Osteocyte (in vitro differentiated cells): Measurements from ENCODE around the gene TPRG1. TPM values are rescaled to one million over a fixed set of nuclear protein-coding genes. Genes with fewer than 3 reads are reported as not detected.
A peak's percentile ranks its signal among the peaks of the same experiment; 100 is the strongest.

ENCODE experiments used
- DNase-seq: peaks from one replicate; pipeline ENCODE4 v3.0.0; 2021; ENCODE audit warnings: mixed read lengths; ENCODE audit not compliant: unreplicated experiment; ENCODE audit errors: extremely low spot score
- H3K27ac Mint-ChIP-seq: one replicate; pipeline ENCODE4 v1.8.0; 2021; ENCODE audit warnings: mild to moderate bottlenecking, mixed read lengths; ENCODE audit not compliant: unreplicated experiment
- H3K27me3 Mint-ChIP-seq: one replicate; pipeline ENCODE4 v1.8.0; 2021; ENCODE audit warnings: mixed read lengths; ENCODE audit not compliant: unreplicated experiment
- H3K36me3 Mint-ChIP-seq: one replicate; pipeline ENCODE4 v1.8.0; 2021; ENCODE audit warnings: mixed read lengths; ENCODE audit not compliant: unreplicated experiment
- H3K4me1 Mint-ChIP-seq: one replicate; pipeline ENCODE4 v1.8.0; 2021; ENCODE audit warnings: mixed read lengths; ENCODE audit not compliant: unreplicated experiment
- H3K4me3 Mint-ChIP-seq: one replicate; pipeline ENCODE4 v1.8.0; 2021; ENCODE audit warnings: mild to moderate bottlenecking, moderate library complexity, mixed read lengths; ENCODE audit not compliant: unreplicated experiment
- H3K9me3 Mint-ChIP-seq: one replicate; pipeline ENCODE4 v1.8.0; 2021; ENCODE audit warnings: mixed read lengths; ENCODE audit not compliant: unreplicated experiment
- total RNA-seq: library from RNA; stranded (reverse); gene quantifications from 2 replicates; pipeline ENCODE4 v1.2.1, GENCODE V29; 2021
- TF ChIP-seq, protein P1 (sequence below): fragments of 200-600 bp; sonication (generic); IDR thresholded peaks from 2 replicates; pipeline ENCODE4 v1.5.0; 2021; ENCODE audit warnings: antibody characterized with exemption, mild to moderate bottlenecking, moderate library complexity

Gene TPRG1
- total RNA-seq, 1 donor from 2014 or later: 0.46 TPM

DNA sequence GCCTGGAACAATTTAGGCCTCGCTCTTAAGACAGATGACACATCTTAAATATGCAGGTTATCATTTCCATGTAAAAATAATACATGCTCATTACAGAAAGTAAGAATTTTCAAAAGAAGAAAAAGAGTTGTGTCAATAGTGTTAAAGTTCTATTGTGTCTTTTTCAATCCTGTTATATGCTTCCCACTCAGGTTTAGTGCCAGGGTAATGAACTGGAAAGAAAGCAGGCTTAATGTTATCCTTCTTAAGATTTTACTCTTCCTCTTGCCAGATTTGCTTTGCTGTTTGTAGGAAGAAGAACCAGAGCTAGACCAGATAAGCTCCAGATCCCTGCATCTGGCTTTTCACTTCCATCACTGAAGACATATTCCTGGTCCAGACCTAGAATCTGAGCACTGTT is 128.6 kb downstream of the TPRG1 start:
- peaks cover 3% of the 10 kb centered on the region for H3K36me3 Mint-ChIP-seq
- no peaks in the 10 kb centered on the region for H3K27me3 Mint-ChIP-seq
- H3K27ac Mint-ChIP-seq: no peak overlapping the region
- no peak for DNase-seq
- H3K4me1 Mint-ChIP-seq: peaks cover 59% of the 10 kb centered on the region
- H3K9me3 Mint-ChIP-seq: no peaks in the 10 kb centered on the region
- TF ChIP-seq, protein P1, sequence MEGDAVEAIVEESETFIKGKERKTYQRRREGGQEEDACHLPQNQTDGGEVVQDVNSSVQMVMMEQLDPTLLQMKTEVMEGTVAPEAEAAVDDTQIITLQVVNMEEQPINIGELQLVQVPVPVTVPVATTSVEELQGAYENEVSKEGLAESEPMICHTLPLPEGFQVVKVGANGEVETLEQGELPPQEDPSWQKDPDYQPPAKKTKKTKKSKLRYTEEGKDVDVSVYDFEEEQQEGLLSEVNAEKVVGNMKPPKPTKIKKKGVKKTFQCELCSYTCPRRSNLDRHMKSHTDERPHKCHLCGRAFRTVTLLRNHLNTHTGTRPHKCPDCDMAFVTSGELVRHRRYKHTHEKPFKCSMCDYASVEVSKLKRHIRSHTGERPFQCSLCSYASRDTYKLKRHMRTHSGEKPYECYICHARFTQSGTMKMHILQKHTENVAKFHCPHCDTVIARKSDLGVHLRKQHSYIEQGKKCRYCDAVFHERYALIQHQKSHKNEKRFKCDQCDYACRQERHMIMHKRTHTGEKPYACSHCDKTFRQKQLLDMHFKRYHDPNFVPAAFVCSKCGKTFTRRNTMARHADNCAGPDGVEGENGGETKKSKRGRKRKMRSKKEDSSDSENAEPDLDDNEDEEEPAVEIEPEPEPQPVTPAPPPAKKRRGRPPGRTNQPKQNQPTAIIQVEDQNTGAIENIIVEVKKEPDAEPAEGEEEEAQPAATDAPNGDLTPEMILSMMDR: no peak
- H3K4me3 Mint-ChIP-seq: no peak overlapping the region

DNA sequence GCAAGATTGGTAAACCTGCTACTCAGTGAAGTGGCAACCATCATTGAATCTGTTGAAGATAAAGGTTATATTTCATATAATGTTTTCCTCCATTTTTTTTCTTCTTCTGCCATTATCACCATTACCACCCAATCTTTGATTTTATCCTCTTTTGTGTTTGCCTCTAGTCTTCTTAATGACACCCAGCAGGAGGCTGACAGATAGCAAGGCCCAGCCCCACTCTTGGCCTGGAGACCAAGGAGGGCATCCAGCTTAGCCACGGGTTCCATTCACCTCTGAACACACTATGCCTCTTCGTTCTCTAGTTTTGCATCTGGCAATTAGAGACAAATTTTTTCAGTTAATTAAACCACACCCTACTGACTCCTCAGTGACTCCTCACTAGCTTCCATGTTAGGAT is 129.7 kb downstream of the TPRG1 start:
- TF ChIP-seq, protein P1: no peak
- no peak overlapping the region for H3K27ac Mint-ChIP-seq
- no peak overlapping the region for H3K4me3 Mint-ChIP-seq
- no peaks in the 10 kb centered on the region for H3K27me3 Mint-ChIP-seq
- H3K9me3 Mint-ChIP-seq: no peaks in the 10 kb centered on the region
- peaks cover 67% of the 10 kb centered on the region for H3K4me1 Mint-ChIP-seq
- H3K36me3 Mint-ChIP-seq: peaks cover 3% of the 10 kb centered on the region
- no peak for DNase-seq

DNA sequence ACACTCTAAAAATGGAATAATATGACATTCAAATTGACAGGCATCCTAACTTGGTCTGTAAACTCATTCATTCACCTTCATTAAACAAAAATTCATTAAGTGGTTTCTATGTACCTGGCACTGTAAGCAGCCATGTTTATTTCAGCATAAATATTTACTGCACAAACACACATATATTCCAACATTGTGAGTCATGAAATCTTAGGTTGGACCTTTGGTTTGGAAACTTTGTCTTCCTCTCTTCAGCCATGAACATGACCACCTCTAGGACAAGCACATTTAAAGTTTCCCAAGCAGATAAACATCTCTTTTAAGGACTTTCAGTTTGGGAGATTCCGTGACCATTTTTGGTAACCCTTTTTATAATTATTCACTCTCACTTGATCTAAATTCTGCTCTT is 131.8 kb downstream of the TPRG1 start:
- Mint-ChIP-seq H3K9me3 (no peaks in the 10 kb centered on the region), H3K4me3 (no peak overlapping the region), H3K36me3 (peaks cover 2% of the 10 kb centered on the region), H3K27ac (peak overlapping the region; percentile 95), H3K27me3 (no peaks in the 10 kb centered on the region), H3K4me1 (peaks cover 62% of the 10 kb centered on the region)
- TF ChIP-seq, protein P1: no peak
- DNase-seq: no peak

DNA sequence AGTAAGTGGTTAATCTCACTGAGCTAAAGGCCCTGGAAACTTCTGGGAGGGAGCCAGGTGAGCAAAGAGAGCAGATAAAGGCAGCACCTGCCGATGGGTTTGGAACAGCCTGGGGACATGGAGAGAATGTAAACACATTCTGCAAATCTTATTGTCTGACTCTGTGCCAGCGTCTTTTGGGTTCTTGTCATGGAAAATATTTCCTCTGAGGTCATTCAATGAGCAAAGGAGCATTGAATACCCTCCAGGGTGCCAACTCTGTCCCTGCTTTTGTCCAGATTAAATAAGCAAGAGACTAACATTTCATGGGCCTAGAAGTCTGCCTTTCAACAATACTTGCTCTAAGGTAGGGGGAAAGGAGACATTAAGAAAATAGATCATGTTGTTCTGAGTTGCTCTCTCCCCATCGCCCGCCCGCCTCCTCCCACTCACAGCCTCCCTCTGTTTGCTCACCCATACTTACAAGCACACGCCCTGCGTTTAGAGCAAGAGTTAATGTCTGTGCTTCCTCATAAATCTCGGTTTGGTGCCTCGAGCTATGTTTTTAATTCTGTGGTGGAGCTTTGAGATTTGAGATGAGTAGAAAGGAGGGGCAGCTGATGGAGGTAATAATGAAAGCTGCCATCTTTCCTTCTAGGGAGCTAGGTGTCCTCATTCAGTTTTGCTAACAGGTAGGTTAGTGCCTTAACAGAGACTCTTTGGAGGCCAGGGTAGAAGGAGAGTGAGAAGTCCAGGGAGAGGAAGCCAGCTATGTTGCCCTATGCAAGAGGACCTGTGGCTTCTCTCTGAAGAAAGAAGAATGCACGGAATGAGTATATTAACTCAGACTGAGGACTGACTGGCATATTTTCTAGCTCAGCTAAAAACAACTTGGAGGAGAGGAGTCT is 132.9 kb downstream of the TPRG1 start:
- Mint-ChIP-seq H3K4me3 (peak overlapping the region; percentile 1), H3K27ac (peak overlapping the region; percentile 95), H3K36me3 (no peaks in the 10 kb centered on the region), H3K9me3 (no peaks in the 10 kb centered on the region), H3K27me3 (no peaks in the 10 kb centered on the region), H3K4me1 (peaks cover 62% of the 10 kb centered on the region)
- DNase-seq: no peak
- TF ChIP-seq, protein P1: no peak

DNA sequence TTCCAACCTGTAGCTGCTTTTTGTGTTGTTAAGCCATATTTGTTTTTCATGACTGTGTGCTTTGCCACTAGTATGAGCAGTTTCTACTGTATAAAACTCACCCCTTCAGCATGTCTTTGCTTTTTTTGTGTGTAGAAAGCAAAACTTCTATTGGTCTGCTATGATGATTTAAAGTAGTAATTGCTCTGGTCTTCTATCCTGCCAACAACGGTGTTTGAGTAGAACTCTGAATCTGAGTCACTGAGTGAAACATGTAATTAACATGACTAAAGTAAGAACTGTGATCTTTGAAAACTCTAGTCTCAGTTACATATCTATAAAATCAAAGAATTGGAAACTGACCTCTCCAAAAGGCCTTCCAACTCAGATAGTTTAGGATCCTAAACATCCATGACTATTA is 133.6 kb downstream of the TPRG1 start:
- H3K27me3 Mint-ChIP-seq: no peaks in the 10 kb centered on the region
- TF ChIP-seq, protein P1: no peak
- peaks cover 63% of the 10 kb centered on the region for H3K4me1 Mint-ChIP-seq

More for the DNA sequence above, 133.6 kb downstream of the TPRG1 start:
- no peaks in the 10 kb centered on the region for H3K9me3 Mint-ChIP-seq
- peak overlapping the region; percentile 95 for H3K27ac Mint-ChIP-seq
- H3K36me3 Mint-ChIP-seq: no peaks in the 10 kb centered on the region
- H3K4me3 Mint-ChIP-seq: no peak overlapping the region
- no peak for DNase-seq
